SK-N-MC (cell line): ENCODE measurements around the gene JPT1.

Experiments
- EZH2 ChIP-seq: fragments of 200-600 bp; sonication (generic); IDR thresholded peaks from one replicate; pipeline ENCODE4 v1.6.1; 2017; ENCODE audit warnings: antibody characterized with exemption
- FOXP2 ChIP-seq: optimal IDR thresholded peaks from 2 replicates; pipeline ENCODE3; 2011; ENCODE audit warnings: mild to moderate bottlenecking, moderate library complexity; ENCODE audit not compliant: insufficient read depth; ENCODE audit errors: extremely low read length, control extremely low read depth
- POLR2AphosphoS5 ChIP-seq: IDR thresholded peaks from 2 replicates; pipeline ENCODE4 v1.6.1; 2012; ENCODE audit warnings: mild to moderate bottlenecking, low read depth, low read length, borderline replicate concordance

DNA sequence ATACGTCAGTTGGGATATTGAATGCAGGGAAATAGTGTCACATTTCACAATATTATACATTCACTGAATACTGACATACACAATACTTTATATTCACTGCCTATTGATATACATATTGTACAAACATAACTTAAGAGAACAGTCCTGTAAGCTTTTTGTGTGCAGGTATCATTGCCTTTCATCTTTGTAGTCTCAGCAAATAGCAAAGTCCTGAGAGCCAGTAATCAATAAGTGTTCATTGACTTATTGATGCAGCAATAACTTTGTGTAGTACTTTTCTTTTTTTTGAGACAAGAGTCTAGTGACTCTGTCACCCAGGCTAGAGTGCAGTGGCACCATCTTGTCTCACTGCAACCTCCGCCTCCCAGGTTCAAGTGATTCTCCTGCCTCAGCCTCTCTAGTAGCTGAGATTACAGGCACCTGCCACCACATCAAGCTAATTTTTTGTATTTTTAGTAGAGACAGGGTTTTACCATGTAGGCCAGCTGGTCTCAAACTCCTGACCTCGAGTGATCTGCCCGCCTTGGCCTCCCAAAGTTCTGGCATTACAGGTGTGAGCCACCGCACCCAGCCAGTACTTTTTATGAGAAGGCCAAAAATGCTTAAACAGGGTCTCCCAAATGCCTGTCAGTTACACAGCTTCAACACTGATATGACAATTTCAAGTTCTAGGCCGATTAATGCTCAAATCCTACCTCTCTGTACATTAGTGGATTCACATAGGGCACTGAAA, 45.7 kb upstream of the JPT1 start:
- no peak for TF ChIP-seq EZH2
- TF ChIP-seq POLR2AphosphoS5: no peak
- no peak for TF ChIP-seq FOXP2
